ENCODE measurements around the gene TTLL8. TPM values are rescaled to one million over a fixed set of nuclear protein-coding genes. Genes with fewer than 3 reads are reported as not detected.

TTLL8 gene
- total RNA-seq, 6 experiments from 2014 or later = not detected

DNA sequence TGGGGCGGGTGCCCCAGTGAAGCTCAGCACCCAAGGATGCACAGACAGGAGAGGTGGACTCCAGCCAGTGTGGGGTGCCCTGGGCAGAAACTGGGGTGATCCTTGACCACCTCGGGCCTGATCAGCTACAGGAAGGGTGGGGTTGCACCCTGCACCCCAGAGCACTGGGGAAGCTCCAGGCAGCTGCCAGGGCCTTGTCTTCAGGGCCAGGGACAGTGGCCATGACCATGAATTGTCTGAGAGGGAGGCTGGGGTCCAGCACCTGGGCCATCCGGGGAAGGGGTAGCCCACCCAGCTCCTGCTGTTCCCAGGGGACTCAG is 63.1 kb downstream of the TTLL8 start:
- no peaks in the 10 kb centered on the region for H3K9me3 ChIP-seq
- ATAC-seq (no peak), DNase-seq (no peak)
- intact Hi-C loops (cut with DNase I) = loop anchor here in 1 of 2 donors (10.0 kb wide), 1 partner anchor 60 kb away; no protein-coding TSS in a partner anchor
- no peaks in the 10 kb centered on the region for H3K4me1 ChIP-seq
- no peak overlapping the region for H3K4me3 ChIP-seq
- 100% methylated on average over 1 of the region's 3 CpGs for WGBS (ENCODE audit: insufficient coverage, low coverage, low lambda C conversion rate, missing lambda C conversion rate)
- no peak for TF ChIP-seq POLR2A (IDR thresholded peaks at IDR 0.05)
- TF ChIP-seq, protein P1, sequence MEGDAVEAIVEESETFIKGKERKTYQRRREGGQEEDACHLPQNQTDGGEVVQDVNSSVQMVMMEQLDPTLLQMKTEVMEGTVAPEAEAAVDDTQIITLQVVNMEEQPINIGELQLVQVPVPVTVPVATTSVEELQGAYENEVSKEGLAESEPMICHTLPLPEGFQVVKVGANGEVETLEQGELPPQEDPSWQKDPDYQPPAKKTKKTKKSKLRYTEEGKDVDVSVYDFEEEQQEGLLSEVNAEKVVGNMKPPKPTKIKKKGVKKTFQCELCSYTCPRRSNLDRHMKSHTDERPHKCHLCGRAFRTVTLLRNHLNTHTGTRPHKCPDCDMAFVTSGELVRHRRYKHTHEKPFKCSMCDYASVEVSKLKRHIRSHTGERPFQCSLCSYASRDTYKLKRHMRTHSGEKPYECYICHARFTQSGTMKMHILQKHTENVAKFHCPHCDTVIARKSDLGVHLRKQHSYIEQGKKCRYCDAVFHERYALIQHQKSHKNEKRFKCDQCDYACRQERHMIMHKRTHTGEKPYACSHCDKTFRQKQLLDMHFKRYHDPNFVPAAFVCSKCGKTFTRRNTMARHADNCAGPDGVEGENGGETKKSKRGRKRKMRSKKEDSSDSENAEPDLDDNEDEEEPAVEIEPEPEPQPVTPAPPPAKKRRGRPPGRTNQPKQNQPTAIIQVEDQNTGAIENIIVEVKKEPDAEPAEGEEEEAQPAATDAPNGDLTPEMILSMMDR (IDR thresholded peaks at IDR 0.05) = no peak
- no peaks in the 10 kb centered on the region for H3K36me3 ChIP-seq
- no peak overlapping the region for H3K27ac ChIP-seq
- no peaks in the 10 kb centered on the region for H3K27me3 ChIP-seq

DNA sequence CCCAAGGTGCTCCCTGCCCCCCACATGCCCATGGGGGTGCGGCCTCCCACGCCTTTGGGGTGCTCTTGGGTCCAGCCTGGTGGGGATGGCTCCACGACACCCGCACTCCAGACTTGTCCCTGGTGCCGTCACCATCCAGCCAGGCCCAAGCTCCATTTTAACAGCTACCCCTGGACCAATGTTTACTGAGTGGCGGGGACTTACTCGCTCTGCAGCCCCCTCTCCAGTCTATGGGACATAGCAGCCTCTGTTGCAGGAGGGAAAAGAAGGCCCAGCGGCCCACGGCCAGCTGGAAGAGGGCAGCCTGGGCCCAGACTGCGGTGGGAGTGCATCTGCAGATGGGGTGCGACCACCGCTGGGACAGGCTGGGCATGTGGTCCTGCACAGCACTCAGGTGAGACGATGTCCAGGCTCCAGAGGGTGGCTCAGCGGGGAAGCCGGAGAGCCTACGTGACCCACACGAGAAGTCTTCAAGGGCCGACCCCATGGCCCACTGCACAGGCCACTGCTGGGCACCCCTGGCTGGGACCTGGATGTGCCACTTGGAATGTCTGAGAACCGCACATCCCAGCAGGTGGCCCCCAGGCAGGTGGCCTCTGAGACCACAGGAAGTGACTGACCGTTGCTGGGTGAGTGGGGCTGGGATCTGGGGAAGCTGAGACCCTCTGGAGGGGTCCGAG is 63.6 kb downstream of the TTLL8 start:
- H3K36me3 ChIP-seq = no peaks in the 10 kb centered on the region
- H3K27me3 ChIP-seq = no peaks in the 10 kb centered on the region
- no peaks in the 10 kb centered on the region for H3K4me1 ChIP-seq
- H3K27ac ChIP-seq = no peak overlapping the region
- no peak overlapping the region for H3K4me3 ChIP-seq
- no peak for ATAC-seq
- no peaks in the 10 kb centered on the region for H3K9me3 ChIP-seq
- intact Hi-C loops (cut with DNase I) = loop anchor here in 1 of 2 donors (10.0 kb wide), 1 partner anchor 60 kb away; no protein-coding TSS in a partner anchor
- TF ChIP-seq, protein P1 (IDR thresholded peaks at IDR 0.05) = no peak
- no peak for DNase-seq
- WGBS (ENCODE audit: insufficient coverage, low coverage, low lambda C conversion rate, missing lambda C conversion rate) = 82% methylated on average over 5 of the region's 21 CpGs

DNA sequence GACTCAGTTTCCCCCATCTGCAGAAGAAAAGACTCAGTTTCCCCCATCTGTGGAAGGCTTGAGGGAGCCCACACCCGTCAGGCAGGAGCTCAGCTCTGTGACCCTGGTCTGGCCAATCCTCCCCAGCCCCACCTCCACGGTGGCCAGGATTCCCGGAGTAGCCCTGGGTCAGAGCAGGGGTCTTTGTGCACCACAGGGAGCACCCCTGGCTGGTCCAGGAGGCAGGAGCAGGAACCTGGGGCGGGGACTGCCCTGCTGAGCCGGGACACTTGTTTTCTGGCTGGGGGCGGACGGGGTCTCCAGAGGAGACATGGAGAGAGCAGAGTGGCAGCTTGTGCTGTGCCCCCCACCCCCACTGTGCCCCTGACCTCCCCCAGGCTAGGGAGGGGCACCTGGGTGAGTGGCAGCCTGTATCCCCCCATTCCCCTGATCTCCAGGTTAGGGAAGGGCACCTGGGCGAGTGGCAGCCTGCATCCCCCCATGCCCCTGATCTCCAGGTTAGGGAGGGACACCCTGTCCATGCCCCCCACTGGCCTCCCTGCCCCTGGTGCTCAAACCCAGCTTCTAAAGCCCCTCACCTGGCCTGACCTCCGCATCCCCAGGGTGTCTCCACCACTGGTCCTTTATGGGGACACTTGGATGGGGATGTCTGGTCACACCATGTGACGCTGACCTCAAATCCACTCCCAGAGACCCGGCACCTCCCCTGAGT is 64.3 kb downstream of the TTLL8 start:
- 80% methylated on average over 2 of the region's 11 CpGs for WGBS (ENCODE audit: insufficient coverage, low coverage, low lambda C conversion rate, missing lambda C conversion rate)
- Histone ChIP-seq H3K36me3 (no peaks in the 10 kb centered on the region), H3K9me3 (no peaks in the 10 kb centered on the region), H3K27ac (no peak overlapping the region), H3K27me3 (no peaks in the 10 kb centered on the region), H3K4me3 (no peak overlapping the region), H3K4me1 (no peaks in the 10 kb centered on the region)
- ATAC-seq = no peak
- TF ChIP-seq, protein P1 (IDR thresholded peaks at IDR 0.05) = no peak
- TF ChIP-seq POLR2A (IDR thresholded peaks at IDR 0.05) = no peak
- DNase-seq = peak in 1 of 3 donors; percentile 45
- intact Hi-C loops (cut with DNase I) = loop anchor here in 1 of 2 donors (10.0 kb wide), 1 partner anchor 59 kb away; no protein-coding TSS in a partner anchor

DNA sequence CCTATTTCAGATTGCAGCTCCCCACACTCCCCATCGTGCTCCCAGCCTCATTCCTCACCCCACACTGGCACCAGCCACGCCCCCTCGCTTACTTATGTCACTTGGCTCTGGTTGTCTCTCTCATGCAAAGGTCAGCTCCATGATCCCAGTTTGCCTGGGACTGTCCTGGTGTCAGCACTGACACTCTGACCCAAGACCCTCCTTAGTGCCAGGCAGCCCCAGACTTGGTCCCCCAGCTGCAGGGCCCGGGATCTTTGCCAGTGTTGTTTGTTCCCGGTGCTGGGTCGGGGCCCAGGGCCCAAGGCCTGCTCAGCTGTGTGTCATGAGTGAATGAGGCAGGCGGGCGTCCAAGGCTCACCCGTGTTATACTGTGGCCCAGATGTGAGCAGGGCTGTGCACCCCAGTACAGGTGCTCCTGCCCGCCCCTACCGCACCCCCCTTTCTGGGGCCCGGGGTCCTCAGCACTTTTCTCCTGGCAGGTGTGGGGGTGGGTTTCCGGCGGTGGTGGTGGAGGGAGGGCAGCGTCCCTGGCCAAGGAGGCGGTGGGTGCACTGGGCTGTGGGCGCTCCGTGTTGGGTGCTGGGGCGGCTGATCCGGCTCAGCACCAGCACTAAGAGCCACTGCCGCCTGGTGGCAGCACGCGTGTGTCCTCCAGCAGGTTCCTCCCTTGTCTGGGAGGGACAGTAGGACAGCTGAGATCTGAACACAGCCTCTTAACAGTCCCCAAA is 65.0 kb downstream of the TTLL8 start:
- Histone ChIP-seq H3K27me3 (no peaks in the 10 kb centered on the region), H3K4me1 (no peaks in the 10 kb centered on the region), H3K4me3 (no peak overlapping the region), H3K27ac (no peak overlapping the region), H3K9me3 (no peaks in the 10 kb centered on the region), H3K36me3 (no peaks in the 10 kb centered on the region)
- intact Hi-C loops (cut with DNase I) = loop anchor here in 1 of 2 donors (10.0 kb wide), 1 partner anchor 58 kb away; no protein-coding TSS in a partner anchor
- WGBS (ENCODE audit: insufficient coverage, low coverage, low lambda C conversion rate, missing lambda C conversion rate) = 13% methylated on average over 9 of the region's 23 CpGs
- TF ChIP-seq, protein P1 (IDR thresholded peaks at IDR 0.05) = peak; percentile 71 to 84 (median 80)
- no peak for TF ChIP-seq POLR2A (IDR thresholded peaks at IDR 0.05)
- ATAC-seq (peak; percentile 88 to 95 (median 94)), DNase-seq (peak; percentile 66 to 81 (median 81))
